ENCODE results near the gene WDR6.
A peak's percentile ranks its signal among the peaks of the same experiment; 100 is the strongest.

Gene WDR6

DNA sequence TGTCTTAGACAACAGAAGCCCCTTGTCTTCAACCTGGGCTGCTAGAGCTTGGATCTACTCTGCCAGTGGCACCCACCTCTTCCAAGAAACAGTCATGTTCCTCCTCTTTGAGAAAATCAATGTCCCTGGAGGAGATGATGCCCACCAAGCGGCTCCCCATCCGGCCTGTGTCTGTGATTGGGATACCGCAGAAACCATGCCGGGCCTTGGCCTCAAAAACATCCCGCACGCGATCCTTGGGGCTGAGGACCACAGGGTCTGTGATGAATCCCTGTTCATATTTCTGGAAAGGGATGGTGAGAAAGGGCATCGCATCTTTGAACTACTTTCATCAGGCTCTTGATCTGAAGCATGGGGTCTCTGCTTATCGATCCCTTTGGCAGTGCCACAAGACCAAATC lies 20.4 kb downstream of the WDR6 start:
- in situ Hi-C loops (cut with MboI; ENCODE audit: low sequenced_read_pairs, unreplicated experiment) = no loop called here
- TF ChIP-seq, protein P1, sequence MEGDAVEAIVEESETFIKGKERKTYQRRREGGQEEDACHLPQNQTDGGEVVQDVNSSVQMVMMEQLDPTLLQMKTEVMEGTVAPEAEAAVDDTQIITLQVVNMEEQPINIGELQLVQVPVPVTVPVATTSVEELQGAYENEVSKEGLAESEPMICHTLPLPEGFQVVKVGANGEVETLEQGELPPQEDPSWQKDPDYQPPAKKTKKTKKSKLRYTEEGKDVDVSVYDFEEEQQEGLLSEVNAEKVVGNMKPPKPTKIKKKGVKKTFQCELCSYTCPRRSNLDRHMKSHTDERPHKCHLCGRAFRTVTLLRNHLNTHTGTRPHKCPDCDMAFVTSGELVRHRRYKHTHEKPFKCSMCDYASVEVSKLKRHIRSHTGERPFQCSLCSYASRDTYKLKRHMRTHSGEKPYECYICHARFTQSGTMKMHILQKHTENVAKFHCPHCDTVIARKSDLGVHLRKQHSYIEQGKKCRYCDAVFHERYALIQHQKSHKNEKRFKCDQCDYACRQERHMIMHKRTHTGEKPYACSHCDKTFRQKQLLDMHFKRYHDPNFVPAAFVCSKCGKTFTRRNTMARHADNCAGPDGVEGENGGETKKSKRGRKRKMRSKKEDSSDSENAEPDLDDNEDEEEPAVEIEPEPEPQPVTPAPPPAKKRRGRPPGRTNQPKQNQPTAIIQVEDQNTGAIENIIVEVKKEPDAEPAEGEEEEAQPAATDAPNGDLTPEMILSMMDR (IDR thresholded peaks at IDR 0.05; ENCODE audit: borderline replicate concordance, control extremely low read depth, extremely low read depth, insufficient read depth, missing control alignments) = no peak
- no peak for DNase-seq (ENCODE audit: low spot score)

DNA sequence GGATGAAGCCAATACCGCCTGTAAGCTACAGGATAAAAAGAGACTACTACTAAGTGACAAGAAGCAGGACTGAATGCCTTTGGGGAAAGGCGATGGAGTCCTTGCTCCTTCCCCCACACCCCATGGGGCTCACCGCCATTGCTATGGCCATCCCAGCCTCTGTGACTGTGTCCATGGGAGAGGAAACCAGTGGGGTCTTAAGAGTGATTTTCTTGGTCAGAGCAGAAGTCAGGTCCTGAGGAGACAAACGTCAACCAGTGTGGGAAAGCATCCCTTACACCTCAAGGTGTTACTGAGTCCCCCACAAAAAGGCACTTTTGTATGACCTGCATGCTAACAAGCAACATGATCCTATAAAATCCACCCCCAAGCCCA lies 21.1 kb downstream of the WDR6 start:
- DNase-seq (ENCODE audit: low spot score) = no peak
- in situ Hi-C loops (cut with MboI; ENCODE audit: low sequenced_read_pairs, unreplicated experiment) = no loop called here
- TF ChIP-seq, protein P1 (IDR thresholded peaks at IDR 0.05; ENCODE audit: borderline replicate concordance, control extremely low read depth, extremely low read depth, insufficient read depth, missing control alignments) = no peak

DNA sequence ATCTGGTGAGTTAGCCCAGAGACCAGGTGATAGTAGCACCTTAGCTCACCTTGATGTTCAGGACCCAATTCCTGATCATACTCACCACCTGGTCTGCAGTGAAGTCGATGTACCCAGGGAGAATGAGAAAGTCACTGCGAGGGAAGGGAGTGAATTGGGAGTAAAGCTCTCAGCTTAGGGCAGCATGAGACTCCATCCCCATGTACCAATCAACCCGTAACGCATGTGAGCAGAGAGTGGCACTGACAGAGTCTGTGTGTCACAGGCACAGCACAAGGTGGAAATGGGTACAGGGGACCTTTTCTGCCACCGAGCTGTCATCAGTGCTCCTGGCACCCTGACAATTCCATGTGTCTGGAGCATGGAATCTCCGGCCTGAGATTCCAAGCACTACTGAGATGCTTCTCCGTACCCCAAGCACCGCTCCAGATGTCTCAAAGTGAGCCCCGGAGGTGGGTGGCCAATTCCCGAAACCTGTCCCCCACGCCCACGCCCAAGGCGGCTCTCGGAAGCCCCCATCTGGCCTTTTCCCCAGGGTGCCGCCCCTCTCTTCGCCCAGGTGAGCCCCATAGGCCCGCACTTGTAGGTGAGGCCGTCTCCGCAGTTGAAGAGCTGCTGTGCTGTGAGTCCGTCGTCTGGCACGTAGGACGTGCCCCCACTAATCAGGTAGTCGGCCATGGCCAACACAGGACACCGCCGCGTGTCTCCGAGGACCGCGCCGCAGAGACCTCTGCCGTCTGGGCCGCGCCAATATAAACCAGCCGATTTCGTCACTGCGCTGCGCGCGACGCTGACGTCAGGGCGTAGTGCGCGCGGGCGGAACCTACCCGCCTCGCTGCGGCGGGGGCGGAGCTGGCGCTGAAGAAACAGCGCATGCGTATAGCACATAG lies 21.7 kb downstream of the WDR6 start, which contains the start of gene IMPDH2:
IMPDH2 (minus strand) TSS at position 726 of the 890 bp plus-strand sequence; CDS start at position 678, 48 bp downstream.
- TF ChIP-seq, protein P1 (IDR thresholded peaks at IDR 0.05; ENCODE audit: borderline replicate concordance, control extremely low read depth, extremely low read depth, insufficient read depth, missing control alignments) = peak; percentile 3
- DNase-seq (ENCODE audit: low spot score) = peak; percentile 92
- in situ Hi-C loops (cut with MboI; ENCODE audit: low sequenced_read_pairs, unreplicated experiment) = no loop called here

DNA sequence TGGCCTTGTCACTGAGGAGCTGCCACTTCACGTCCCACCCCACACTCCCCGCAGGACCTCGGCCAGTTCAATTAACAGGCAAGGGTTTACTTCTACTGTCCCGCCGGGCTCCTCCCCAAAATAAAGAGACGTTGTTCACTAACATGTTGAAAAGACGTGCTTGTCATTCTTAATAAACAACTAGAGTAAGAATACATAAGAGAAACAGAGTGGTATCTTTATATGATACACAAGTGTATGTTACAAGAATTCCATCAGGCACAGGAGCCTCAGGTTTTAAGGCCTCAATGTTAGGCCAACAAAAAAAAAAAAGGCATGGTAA lies 22.3 kb downstream of the WDR6 start:
- in situ Hi-C loops (cut with MboI; ENCODE audit: low sequenced_read_pairs, unreplicated experiment) = no loop called here
- TF ChIP-seq, protein P1 (IDR thresholded peaks at IDR 0.05; ENCODE audit: borderline replicate concordance, control extremely low read depth, extremely low read depth, insufficient read depth, missing control alignments) = no peak
- no peak for DNase-seq (ENCODE audit: low spot score)

GRCh38 chr3:49030321-49030720 lies 23.1 kb downstream of the WDR6 start:
- TF ChIP-seq, protein P1 (IDR thresholded peaks at IDR 0.05; ENCODE audit: borderline replicate concordance, control extremely low read depth, extremely low read depth, insufficient read depth, missing control alignments) = no peak
- no peak for DNase-seq (ENCODE audit: low spot score)
- in situ Hi-C loops (cut with MboI; ENCODE audit: low sequenced_read_pairs, unreplicated experiment) = no loop called here

GRCh38 chr3:49032646-49033304 lies 25.6 kb downstream of the WDR6 start:
- no peak for DNase-seq (ENCODE audit: low spot score)
- TF ChIP-seq, protein P1 (IDR thresholded peaks at IDR 0.05; ENCODE audit: borderline replicate concordance, control extremely low read depth, extremely low read depth, insufficient read depth, missing control alignments) = no peak
- in situ Hi-C loops (cut with MboI; ENCODE audit: low sequenced_read_pairs, unreplicated experiment) = no loop called here

Measured in GM13976 (cell line).